ENCODE results near the gene RFC1. TPM values are rescaled to one million over a fixed set of nuclear protein-coding genes. Genes with fewer than 3 reads are reported as not detected.
"Not testable (repeated sequence)": the region's sequence is repeated elsewhere in the genome, so short reads cannot be mapped to it uniquely, and the experiment has no call there.

The RFC1 gene
- total RNA-seq, 1 experiment from 2014 or later: 72.4 TPM

DNA sequence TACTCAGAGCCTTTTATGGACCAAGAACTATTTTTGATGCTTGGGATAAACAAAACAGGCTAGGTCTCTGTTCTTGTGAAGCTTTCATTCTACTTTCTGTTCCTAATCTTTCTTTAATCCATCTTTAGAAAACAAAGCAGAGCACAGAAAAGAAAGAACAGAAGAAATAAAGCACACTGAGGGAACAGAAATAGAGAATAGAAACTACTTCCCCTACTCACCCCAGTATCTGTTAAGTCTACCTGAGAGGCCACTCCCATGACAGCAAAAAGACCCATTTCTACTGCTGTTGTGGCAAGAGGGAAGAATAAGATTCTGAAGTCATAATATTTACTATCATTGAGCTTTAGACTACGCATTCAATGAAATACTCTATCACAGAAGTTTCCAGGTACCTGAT lies 9.2 kb downstream of the RFC1 start:
- DNase-seq (ENCODE audit: low spot score): no peak

DNA sequence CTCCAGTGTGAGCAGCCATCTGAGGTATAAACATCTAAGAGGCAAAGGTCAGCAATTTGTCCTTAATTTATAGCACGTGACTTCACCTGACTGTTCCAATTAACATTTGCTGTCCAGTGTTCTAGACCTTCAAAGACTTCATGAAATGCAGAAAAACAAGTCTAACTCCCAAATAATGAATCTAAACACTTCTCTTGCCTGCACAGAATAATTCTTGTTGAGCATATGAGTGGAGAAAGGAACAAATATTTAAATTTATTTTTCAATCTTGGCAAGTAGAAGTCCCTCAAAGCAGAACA lies 12.0 kb downstream of the RFC1 start:
- peak; percentile 8 for DNase-seq (ENCODE audit: low spot score)

DNA sequence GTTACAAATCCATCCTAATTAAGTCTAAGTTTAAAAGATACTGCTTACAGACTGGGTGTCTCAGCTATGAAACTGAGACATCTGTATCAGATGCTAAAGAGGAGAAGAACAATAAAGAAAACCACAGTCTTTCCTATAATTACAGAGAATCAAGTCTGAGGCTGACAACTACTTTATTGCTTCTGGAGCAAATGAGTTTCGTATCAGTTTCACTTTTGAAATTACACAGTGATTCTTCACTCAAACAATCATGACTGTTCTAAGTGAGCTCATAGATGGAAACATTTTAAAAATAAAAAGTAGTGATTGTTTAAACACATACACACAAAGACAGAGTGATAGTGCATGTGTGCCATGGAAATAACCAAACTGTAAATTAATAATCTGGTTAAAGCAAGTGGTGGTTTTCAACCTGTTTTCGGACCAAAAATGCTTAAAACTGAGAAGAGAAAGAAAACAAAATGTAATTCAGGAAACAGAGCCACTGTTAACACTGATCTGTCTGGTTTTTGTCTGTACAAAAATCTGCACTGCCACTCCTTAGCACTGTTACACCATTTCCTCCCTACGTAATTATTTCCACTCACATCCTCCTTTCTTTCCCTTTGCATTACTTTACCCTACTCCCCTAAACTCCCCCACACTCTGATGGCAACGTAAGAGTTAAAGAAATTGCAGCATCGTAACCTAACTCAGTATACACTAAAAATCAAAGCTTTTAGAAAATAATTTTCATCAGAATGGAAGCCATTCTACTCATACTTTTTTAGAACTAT lies 12.5 kb downstream of the RFC1 start:
- DNase-seq (ENCODE audit: low spot score): peak; percentile 53

DNA sequence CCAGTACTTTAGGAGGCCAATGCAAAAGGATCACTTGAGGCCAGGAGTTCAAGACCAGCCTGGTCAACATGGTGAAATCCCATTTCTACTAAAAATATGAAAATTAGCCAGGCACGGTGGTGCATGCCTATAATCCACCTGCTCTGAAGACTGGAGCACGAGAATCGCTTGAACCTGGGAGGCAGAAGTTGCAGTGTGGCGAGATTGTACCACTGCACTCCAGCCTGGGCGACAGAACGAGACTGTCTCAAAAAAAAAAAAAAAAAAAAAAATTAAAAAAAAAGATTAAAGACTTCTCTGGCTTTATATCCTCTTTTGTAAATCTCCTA lies 13.0 kb downstream of the RFC1 start:
- not testable (repeated sequence) for DNase-seq (ENCODE audit: low spot score)

DNA sequence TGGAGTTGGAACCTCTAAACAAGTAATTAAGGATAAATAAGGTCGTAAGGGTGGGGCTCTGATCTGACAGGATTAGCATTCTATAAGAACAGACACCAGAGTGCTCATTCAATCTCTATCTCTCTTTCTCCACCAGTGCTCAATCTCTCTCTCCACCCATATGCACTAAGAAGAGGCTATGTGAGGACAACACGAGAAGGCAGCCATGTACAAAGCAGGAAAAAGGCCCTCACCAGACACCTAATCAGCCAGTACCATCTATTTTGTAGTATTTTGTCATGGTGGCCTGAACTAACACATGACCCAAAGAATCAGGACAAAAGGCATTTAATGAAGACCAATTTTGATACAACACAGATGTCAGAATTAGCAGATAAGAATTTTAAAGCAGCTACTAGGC lies 16.8 kb downstream of the RFC1 start:
- no peak for DNase-seq (ENCODE audit: low spot score)

DNA sequence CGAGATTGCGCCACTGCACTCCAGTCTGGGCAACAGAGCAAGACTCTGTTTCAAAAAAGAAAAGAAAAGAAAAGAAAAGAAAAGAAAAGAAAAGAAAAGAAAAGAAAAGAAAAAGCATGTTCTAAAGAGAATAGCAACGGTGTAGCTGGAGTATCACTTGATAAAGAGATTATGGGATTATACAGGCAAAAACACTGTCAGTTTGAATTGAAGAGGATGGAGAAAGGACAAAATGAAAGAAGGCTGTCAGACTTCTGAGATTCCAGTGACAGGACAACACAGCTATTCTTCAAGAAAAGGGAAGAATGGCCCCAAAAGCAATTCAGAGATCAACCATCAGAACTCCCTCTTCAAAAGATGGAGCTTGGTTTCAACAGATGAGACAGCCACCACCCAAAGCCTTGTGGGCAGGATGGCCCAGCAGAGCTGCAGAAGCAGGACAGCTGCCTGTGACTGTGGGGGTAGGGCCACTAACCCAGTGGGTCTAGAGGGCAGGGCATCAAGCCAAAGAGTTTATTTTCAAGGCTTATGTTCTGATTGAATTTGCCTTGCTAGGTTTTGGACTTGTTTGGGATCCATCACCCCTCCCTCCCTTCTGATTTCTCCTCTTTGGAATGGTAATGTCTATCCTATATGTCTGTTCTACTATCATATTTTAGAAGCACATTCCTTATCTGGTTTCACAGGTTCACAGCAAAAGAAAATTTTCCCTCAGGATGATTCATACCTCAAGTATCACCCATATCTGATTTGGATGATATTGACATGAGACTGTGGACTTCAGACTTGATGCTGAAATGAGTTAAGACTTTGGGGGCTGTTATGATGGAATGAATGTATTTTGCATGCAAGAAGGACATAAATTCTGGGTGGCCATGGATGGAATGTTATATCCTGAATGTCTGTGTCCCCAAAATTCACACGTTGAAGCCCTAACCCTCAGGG lies 17.5 kb downstream of the RFC1 start:
- DNase-seq (ENCODE audit: low spot score): peak; percentile 35

DNA sequence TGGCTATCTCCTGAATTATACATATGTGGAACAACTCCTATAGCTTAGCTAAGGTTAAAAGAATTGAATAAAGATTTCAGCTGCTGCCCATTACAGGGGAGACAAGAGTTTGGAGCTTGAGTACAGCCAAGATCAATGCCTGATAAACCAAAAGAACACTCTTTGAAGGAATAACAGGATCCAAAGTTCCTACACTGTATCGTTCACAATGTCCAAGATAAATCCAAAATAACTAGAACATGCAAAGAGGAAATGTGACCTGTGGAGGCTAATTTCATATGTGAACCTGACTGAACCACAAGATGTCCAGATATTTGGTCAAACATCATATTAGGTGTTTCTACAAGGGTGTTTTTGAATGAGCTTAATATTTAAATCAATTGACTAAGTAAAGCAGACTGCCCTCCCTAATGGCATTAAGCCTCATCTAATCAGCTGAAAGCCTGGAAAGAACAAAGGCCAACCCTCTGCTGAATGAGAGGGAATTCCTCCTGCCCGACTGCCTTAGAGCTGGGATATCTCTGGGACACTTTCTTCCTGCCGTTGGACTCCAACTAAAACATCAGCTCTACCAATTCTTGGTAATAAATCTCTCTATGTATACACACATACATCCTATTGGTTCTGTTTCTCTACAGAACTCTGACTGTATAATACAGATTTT lies 19.2 kb downstream of the RFC1 start:
- DNase-seq (ENCODE audit: low spot score): no peak

DNA sequence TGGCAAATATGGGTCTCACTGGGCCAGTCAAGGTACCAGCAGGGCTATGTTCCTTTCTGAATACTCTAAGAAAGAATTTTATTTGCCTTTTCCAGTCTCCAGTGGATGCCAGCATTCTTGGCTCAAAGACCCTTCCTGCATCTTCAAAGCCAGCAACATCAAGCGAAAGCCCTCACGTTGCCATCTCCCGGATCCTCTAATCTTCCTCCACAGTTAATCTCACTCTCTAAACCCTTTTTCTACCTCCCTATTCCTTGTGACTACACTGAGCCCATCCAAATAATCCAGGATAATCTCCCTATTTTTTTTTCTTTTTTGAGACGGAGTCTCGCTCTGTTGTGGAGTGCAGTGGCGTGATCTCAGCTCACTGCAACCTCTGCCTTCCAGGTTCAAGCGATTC lies 23.4 kb downstream of the RFC1 start:
- no peak for DNase-seq (ENCODE audit: low spot score)

DNA sequence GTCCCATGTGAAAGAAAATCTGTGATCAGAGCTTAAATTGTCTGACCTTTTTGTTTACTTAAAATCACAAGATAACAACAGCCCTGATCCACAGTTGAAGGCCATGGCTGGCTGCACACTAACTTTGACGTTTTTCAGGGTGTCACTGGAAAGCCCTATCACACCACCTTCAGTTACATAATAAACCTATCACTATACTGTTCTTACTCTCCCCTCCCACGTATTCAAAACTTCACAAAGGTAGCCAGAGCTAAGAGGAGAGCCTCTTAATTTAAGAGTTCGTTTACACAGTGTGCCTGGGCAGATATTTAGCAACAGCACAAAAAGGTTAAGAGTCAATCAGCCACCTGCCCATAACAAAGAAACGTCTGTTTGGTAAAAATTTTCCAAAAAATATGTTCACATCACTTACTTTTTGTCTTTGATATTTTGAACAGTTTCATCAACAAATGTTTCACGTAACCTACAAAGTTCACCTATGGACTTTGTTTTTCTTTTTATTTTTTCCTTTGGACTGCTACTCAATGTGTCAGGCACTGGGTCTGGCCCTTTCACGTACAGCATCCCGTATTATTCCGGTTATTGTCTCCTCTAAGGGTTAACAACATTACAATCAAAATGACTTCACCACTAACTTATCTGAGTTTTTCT lies 25.0 kb downstream of the RFC1 start:
- no peak for DNase-seq (ENCODE audit: low spot score)

DNA sequence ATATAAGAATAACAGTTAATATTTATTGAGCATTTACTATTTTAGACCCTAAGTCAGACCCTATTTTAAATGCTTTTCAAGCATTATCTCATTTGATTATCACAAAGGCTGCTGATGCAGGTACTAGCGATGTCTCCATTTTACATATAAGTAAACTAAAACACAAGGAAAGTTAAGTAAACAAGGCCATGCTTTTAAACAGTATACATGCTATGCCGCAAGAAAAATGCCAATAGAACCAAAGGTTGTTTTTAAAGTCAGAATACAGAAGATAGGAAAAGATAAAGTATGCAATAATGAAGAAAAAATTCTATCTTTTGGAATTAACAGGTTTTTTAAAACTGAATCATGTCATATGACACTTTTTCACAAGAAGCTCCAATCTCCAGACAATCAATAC lies 26.2 kb downstream of the RFC1 start:
- DNase-seq (ENCODE audit: low spot score): no peak

DNA sequence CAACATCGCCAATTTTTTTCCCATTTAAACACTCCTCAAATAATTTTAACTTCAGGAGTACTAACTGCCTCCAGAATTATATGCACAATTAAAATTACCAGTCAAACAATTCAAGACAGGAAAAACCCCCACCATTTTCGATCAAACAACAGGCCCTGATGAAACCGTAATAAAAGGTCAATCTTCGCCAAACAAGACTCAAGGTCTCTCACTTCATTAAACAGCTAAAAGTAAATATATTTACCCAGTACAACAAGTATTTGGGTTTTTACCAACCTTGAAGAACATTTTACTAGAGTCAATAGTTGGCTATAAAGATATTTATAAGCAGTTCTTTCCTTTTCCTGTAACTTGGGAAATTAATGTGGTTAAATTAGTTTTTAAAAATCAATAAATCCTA lies 28.3 kb downstream of the RFC1 start:
- no peak for DNase-seq (ENCODE audit: low spot score)

DNA sequence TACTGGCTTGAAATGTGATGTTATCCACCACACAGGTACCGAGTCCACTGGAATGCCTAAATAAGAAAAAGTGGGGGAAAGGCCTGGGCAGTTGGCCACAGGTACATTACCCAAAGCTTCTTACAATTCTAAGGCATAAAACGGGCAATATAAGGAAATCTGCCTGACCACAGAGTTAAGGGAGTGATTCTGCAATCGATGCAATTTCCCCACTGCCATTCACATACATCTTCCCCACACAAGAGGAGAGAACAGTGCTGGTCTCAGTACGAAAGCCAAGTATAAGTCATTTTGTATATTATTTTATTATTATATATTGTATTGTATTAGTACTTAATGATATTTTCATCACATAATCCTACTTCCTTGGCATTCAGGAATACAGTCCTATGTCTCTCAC lies 30.6 kb downstream of the RFC1 start:
- no peak for DNase-seq (ENCODE audit: low spot score)

DNA sequence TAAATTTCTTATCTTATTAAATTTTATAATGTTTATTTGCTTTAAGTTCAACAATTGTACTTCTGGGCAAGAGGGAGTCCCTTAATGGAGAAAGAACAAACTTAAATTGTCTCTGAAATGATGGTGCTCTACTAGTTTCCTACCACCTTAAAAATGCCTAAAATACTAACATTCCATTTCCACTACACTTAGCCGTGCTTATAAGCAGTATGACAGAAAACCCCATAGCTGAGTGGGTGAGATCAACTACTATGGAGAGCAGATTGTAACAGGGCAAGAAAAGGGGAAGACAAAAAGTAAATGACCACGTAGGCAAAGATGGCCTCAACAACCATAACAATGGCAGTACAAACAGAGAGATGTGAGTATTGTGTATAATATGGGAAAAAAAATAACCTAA lies 35.0 kb downstream of the RFC1 start:
- DNase-seq (ENCODE audit: low spot score): no peak

DNA sequence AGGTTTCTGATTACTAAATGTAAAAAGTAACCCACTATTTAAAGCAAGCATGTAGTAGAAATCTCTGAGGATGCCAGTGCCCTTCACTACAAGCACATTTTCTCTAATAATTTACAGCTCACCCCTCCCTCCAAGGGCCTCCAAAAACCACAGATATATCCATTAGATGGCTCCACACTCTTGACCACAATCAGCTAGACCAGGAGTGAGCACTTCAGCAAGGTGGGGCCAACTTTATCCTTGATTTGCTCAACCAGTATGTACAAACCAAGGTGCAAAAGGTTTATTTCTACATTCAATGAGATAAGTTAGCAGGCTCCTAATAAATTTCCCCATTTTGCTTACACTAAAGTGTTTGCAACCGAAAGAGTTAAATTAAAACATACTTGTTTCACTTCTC lies 35.8 kb downstream of the RFC1 start:
- no peak for DNase-seq (ENCODE audit: low spot score)

DNA sequence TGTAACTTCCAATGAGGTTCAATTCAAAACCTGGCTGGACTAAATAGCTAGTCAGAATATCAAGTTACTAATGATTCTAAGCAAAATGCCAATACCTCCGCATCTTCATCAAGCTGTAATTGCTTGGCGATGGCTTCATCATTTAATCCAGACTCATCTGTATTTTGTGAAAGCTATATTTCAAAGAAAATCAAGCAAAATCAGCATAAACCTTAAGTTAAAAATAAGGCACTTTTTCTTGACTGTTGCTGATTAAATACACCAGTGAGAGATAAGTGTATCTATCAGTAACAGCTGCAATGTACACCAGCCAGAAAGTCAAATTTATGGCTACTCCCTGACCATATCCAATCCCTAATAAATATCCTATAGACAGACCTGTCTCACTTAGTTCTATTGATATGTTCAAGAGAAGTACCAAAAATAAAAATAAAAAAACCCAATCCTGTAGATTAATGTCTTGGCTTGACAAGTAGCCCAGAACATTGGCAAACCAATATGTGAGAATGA lies 39.6 kb downstream of the RFC1 start:
- DNase-seq (ENCODE audit: low spot score): no peak

DNA sequence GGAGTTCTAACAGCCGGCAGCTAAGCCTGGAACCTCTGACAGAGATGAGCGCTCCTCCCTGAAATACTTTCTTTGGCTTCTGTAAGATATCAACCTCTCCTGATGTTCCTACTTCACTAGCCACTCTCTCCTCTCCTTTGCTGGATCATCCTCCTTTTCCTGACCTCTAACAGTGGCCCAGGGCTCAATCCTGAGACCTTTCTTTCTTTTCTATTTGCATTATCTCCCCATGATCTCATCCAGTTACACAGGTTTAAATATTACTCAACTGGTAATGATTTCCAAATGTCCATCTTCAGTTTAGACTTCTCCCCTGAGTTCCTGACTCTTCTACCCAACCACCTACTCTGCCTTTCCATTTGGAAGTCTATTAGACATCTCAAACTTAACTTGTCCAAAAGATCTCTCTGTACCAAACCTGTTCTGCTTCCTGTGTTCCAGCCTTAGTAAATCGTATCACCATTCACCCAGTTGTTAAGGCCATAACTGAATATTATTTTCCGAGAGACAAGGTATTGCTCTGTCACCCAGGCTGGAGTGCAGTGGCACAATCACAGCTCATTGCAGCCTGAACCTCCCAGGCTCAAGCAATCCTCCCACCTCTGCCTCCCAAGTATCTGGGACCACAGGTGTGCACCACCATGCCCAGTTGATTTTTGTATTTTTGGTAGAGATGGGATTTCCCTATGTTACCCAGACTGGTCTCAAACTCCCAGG lies 41.1 kb downstream of the RFC1 start:
- DNase-seq (ENCODE audit: low spot score): no peak

DNA sequence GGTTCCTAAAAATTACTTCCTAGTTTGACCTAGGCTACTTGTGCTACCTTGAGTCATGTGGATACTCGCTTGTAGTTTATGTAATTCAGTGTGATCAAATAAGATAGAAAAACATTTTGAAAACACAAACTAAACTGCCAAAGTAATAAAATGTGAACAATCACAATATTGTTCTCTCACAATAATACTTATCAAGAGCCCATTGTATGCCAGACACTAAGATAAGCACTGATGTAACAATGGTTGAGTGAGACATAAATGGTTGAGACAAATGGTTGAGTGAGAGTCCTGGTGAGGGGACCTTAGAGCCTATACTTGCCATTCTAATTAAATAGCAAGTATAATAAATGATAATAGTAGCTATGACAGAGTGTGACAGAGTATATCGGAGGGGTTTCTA lies 41.7 kb downstream of the RFC1 start:
- DNase-seq (ENCODE audit: low spot score): no peak

DNA sequence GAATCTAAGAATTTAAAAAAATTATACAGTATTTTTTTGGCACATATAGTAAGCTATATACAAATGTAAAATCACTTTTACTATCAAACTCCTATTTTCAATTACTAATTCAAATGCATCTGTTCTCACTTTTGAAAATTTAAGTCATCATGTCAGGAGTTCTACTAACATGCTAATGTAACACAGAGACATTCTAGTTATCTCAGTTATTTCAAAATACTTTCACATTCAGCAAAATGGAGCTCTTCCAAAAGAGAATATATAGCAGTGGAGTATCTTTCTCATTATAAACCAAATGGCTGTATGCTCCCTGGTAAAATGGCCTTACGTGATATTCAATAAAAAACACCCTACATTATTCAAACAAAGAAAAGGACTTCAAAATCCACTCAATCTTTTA lies 42.3 kb downstream of the RFC1 start:
- DNase-seq (ENCODE audit: low spot score): no peak

DNA sequence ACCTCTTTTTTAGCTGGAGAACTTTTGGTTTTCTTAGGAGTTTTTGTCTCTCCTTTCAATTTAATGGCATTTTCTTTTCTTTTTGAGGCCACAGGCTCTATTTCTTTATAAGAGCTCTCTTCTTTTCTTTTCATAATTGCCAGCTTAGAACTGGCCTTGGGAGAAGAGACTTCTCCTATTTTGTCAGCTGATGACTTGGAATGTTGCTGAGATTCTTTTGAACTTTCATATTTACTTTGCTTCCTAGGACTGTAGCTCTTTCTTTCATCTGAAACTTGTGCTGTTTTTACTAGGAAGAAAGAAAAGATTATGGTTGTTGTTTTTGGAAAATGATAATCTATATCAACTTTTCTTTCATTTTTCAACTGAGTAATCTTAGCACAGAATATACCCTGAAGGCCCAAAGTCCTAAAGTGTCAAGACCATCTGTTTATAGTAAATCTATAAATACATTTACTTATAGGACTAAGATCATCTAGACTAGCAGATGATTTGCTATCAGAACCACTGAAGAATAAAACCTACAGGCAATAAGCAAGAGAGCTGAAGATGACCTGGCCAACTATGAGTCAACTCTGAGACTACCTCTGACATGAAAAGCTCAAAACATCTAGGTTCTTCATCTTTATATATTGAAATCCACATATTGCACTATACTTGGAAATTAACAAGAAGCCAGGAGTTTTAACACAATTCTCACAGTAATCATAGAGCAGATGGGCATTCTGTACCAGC lies 45.6 kb downstream of the RFC1 start:
- peak; percentile 15 for DNase-seq (ENCODE audit: low spot score)

DNA sequence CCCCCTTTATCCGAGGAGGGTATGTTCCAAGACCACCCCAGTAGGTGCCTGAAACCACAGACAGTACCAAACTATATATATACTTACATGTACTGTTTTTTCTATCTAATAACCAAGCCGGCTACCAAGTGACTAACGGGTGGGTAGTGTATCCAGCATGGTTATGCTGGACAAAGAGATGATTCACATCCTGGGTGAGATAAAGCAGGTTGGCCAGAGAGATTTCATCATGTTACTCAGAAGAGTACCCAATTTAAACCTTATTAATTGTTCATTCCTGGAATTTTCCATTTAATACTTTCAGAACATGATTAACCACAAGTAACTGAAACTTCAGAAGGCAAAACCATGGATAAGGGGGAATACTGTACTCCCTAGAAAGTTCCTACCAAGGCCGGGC lies 46.5 kb downstream of the RFC1 start:
- peak; percentile 95 for DNase-seq (ENCODE audit: low spot score)

DNA sequence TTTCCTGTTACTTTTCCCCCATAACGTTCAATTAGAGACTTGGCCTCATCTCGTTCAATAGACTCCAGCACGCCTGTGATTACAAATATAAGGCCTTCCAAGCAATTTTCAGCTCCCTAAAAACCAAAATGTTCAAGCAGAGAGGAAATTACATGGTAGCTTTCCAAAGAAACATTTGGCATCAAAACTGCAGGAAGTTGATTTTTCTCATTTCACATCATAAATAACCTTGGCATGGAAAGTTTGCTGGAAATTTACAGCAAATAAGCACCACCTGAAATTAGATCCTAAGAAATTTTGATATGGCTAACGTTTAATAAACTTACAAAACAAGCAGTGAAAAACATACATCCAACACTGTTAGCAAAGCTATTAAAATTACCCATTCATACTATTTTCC lies 53.3 kb downstream of the RFC1 start:
- no peak for DNase-seq (ENCODE audit: low spot score)

Data from A172 (cell line).